ENCODE measurements around the gene STH. TPM values are rescaled to one million over a fixed set of nuclear protein-coding genes. Genes with fewer than 3 reads are reported as not detected.

Gene STH
- total RNA-seq, 1 donor from 2014 or later, result not detected

GRCh38 chr17:45967378-45967777 is 31.7 kb upstream of the STH start:
- DNase-seq (ENCODE audit: low spot score), result no peak

DNA sequence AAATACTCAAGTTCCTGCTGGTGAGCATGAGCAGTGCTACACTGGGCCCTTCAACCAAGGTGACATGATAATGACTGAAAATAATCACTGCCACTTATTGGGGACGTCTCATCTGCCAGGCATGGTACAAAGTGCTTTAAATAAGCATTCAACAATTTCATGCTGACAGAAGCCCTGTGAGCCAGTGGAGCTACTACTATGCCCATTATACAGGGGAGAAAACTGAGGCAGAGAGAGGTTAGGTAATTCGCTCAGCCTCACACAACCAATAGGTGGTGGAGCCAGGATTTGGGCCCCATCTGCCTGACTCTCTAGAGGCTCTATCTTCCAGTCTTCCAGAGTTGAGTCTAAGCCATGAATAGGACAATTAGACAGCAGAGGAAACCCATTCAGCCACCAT is 30.3 kb upstream of the STH start:
- DNase-seq (ENCODE audit: low spot score), result no peak

DNA sequence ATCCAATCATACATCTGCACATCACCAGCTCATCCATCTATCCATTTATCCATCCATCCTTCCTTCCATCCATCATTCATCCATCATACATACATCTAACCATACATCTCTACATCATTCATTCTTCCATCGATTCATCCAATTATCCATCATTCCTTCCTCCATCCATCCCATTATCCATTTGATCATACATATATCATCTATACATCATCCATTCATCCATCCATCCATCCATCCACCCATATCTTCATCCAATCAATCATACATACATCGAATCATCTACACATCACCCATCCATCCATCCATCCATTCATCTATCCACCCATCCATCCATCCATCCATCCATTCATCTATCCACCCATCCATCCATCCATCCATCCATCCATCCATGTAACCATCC is 29.3 kb upstream of the STH start:
- DNase-seq (ENCODE audit: low spot score), result no peak

DNA sequence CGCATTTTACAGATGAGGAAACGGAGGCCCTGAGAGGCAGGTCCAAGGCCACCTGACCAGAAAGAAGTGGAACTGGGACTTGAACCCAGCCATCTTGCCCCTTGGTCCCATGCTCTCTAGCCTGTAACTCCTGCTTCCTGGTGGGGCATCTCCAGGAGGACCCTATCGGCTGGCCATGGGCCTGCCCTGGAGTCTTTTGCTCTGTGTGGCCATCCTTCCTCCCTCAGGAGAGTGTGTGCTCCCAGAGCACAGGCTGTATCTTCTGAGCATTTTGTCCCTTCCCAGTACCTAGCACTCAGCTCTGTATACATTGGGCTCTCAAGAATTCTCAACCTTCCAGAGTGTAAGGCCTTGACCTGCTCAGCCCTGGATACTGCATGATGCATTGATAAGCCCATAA is 28.4 kb upstream of the STH start:
- no peak for DNase-seq (ENCODE audit: low spot score)

DNA sequence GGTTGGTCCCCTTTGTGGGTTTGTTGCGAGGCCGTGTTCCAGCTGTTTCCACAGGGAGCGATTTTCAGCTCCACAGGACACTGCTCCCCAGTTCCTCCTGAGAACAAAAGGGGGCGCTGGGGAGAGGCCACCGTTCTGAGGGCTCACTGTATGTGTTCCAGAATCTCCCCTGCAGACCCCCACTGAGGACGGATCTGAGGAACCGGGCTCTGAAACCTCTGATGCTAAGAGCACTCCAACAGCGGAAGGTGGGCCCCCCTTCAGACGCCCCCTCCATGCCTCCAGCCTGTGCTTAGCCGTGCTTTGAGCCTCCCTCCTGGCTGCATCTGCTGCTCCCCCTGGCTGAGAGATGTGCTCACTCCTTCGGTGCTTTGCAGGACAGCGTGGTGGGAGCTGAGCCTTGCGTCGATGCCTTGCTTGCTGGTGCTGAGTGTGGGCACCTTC is 27.3 kb upstream of the STH start:
- no peak for DNase-seq (ENCODE audit: low spot score)

- no peak for DNase-seq (ENCODE audit: low spot score)
These were observed 26.5 kb upstream of the STH start for GRCh38 chr17:45972531-45972930.

- no peak for DNase-seq (ENCODE audit: low spot score)
These were observed 25.8 kb upstream of the STH start for GRCh38 chr17:45973099-45973780.

DNA sequence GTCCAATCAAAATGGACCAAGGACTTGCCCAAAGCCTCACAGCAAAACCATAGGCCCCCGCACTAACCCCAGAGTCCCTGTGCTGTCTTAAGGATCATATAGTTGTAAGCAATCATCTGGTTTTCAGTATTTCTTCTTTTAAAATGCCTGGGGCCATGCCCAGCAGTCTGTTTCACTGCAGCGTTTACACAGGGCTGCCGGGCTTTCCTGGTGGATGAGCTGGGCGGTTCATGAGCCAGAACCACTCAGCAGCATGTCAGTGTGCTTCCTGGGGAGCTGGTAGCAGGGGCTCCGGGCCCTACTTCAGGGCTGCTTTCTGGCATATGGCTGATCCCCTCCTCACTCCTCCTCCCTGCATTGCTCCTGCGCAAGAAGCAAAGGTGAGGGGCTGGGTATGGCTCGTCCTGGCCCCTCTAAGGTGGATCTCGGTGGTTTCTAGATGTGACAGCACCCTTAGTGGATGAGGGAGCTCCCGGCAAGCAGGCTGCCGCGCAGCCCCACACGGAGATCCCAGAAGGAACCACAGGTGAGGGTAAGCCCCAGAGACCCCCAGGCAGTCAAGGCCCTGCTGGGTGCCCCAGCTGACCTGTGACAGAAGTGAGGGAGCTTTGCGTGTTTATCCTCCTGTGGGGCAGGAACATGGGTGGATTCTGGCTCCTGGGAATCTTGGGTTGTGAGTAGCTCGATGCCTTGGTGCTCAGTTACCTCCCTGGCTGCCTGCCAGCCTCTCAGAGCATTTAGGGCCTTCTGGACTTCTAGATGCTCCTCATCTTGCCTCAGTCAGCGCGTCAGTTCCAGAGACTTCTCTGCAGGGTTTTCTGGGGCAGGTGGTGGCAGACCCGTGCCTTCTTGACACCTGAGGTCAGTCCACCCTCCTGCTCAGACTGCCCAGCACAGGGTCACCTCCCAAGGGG is 24.8 kb upstream of the STH start:
- no peak for DNase-seq (ENCODE audit: low spot score)

DNA sequence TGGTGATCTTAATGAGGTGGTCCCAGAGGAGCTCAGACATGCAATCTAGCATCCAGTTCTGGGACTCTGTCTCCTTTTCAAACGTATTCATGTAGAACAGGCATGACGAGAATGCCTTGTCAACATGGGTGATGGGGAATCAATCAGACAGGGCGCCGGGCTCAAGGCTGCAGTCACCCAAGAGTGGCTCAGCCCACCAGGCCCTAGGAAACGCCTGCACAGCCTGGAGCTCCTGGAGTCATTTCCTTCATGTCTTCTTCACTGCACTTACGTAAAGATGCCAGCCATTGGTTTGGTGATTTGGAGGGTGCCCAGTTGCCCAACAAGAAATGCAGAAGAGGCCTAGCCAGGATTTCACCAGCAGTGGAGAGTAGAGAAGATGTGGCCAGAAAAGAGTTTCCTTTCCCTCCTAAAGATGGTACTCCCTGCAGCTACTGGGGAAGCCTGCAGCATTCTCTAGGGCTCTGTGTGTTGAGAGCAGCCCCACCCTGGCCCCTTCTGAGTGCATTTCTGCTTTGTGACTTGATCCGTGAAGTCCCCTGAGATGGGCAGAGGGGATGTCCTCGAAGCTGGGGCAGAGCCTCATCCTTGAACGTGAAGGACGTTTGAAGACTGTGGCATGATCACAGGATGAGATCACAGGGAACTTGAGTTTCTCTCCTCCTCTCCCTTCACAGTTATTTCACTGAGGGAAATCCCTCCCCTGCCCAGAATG is 24.0 kb upstream of the STH start:
- no peak for DNase-seq (ENCODE audit: low spot score)

DNA sequence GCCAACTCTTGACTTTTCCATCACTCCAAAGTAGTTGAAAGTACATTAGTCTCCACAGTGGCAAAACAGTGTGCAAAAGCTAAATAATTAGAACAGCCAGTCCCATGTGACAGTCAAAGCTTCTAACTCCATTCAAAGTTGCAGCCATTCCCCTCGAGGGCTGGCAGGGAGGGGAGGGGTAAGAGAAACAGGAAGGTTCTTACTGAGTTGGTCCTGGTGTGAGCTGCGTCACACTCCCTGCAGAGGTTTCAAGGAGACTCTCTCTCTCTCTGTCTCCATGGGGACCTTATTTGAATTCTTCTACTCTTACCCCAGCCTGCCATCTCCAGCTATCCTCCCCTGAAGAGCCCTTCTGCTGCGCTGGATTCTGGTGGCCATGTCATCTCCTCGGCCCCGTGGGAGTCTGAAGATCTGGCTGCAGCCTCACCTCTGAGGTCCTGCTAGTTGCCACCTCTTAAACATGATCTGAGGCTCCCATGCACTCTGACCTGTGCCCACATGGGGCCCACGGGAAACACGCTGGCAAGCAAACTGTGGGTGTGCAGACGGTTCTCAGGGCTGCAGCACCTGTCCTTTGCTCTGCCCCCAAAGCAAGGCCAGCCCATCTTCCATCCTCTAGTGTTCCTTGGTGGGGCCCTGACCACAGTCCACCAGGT is 23.3 kb upstream of the STH start:
- no peak for DNase-seq (ENCODE audit: low spot score)

DNA sequence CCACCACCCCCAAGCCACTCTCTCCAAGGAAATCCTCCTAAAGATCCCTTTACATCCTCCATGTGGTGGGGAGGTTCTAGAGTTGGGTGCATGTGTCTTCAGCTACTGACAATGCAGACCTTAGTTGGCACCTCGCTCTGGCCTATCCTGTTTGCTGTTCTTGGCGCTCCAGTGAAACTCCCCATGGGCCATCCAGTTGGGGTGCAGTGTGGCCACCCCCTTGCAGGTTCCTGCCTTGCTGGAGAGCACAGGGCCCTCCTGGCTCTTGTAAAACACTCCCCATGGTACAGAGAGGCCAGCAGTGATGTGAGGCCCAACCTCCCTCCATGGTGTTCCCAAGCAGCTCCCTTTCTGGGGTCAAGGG is 22.7 kb upstream of the STH start:
- no peak for DNase-seq (ENCODE audit: low spot score)

DNA sequence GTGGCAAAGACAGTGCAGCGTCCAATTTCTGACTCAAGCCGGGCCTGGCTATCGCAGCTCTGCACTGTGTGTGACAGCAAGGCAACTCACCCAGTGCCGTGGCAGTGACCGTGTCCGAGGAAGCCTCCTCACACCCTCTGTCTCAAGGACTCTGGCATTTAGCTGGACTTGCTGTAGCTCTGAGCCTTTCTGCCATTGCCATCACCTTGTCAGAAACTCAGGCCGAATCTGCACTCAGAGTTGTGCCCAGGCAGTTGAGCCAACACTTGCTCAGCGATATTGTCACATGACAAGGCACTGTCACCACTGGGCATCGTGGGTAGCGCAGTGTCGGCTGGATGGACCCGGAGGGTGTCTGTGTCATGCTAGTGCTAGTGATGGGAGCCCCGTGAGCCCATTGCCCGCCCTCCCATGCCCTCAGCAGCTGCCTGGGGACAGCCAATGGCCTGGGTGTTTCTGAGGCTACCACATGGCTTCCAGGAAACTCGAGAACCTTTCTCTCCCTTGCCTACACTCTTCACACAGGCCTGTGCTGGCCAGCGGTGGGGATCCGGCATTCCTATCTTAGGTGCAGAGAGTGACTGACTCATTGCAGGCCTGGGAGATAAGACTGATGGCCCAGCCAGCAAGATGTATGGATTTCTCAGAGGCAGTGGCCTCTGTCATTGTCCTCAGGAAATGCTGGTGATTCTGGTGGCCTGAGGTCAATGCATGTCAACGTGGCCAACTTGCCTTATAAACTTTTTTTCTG is 22.1 kb upstream of the STH start:
- DNase-seq (ENCODE audit: low spot score), result no peak

DNA sequence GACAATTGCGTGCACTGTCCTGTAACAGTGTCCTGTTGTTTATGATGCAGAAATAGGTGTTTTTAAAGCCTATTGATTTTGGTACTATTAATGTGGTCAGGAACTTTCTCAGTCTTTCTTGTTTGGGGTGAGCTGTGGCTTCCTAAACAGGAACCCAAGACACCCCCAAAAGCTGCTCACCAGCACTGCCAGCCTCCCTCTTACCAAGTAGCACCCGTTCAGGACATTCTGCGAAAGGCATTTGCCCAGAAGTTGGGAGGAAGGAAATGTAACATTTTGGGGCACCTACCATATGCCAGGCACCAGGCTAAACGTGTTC is 21.6 kb upstream of the STH start:
- no peak for DNase-seq (ENCODE audit: low spot score)

GRCh38 chr17:45977976-45978626 is 20.9 kb upstream of the STH start:
- DNase-seq (ENCODE audit: low spot score), result no peak

GRCh38 chr17:45979137-45979536 is 19.9 kb upstream of the STH start:
- no peak for DNase-seq (ENCODE audit: low spot score)

- no peak for DNase-seq (ENCODE audit: low spot score)
These were observed 18.2 kb upstream of the STH start for GRCh38 chr17:45980855-45981254.

- no peak for DNase-seq (ENCODE audit: low spot score)
These were observed 17.7 kb upstream of the STH start for GRCh38 chr17:45981306-45981705.

GRCh38 chr17:45982791-45983613 is 16.0 kb upstream of the STH start:
- DNase-seq (ENCODE audit: low spot score), result no peak

DNA sequence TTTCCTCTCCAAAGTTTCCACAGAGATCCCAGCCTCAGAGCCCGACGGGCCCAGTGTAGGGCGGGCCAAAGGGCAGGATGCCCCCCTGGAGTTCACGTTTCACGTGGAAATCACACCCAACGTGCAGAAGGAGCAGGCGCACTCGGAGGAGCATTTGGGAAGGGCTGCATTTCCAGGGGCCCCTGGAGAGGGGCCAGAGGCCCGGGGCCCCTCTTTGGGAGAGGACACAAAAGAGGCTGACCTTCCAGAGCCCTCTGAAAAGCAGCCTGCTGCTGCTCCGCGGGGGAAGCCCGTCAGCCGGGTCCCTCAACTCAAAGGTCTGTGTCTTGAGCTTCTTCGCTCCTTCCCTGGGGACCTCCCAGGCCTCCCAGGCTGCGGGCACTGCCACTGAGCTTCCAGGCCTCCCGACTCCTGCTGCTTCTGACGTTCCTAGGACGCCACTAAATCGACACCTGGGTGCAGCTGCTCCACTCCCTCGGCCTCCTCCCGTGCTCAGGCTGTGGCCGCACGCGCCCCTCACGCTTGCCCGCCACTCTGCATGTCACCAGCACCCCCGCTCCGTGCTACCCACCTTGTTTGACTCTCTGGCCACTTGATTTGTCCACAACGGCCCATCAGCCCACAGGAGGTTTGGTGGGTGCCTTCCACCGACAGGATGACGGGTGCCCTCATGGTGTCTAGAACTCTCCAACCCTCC is 15.3 kb upstream of the STH start:
- DNase-seq (ENCODE audit: low spot score), result no peak

- DNase-seq (ENCODE audit: low spot score), result no peak
These were observed 14.7 kb upstream of the STH start for GRCh38 chr17:45984368-45984767.
